Hematopoietic multipotent progenitor cell treated with erythropoietin and hydrocortisone succinate and interleukin-3 and kit ligand, for 8 days (in vitro differentiated cells): ENCODE measurements around the gene NR2F6.
A peak's percentile ranks its signal among the peaks of the same experiment; 100 is the strongest.

Experiments used
- DNase-seq: peaks from one replicate; pipeline ENCODE4 v3.0.0-alpha.2; 2015

NR2F6 gene

DNA sequence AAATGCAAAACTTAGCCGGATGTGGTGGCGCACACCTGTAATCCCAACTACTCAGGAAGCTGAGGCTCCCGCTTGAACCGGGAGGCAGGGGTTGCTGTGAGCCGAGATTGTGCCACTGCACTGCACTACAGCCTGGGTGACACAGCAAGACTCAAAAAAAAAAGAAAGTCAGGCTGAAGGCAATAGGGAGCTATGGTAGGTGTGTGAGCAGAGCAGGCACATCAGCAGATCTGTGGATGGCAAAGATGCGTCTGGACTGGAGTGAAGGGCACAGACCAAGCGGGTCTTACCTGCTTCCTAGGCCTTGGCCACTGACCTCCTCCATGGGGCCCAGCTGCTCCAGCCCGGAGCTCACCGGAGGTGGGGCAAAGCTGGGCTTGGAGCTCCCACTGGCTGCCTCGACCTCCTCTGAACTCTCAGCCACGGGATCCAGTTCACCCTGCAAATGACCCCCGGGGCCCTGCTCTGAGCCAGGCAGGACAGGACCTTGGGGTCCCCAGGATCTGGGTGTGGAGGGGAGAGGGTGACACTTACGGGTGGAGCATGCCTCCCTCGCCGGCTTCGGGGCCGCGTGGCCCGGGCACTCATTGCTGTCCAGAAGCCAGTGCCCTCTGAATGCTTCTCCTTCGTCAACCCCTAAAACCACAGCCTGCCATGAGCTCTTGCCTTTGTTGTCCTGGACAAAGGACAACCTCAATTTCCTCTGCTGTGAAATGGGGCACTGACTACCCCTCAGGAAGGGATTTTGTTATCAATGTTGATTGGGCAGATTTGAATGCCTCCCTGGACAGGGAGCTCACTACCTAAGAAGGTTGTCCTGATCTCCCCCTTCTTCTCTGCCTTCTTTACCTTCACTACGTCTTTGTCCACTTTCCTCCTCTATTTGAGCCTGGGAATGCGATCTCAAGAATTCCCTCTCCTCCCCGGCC is 18.3 kb upstream of the NR2F6 start:
- no peak for DNase-seq

DNA sequence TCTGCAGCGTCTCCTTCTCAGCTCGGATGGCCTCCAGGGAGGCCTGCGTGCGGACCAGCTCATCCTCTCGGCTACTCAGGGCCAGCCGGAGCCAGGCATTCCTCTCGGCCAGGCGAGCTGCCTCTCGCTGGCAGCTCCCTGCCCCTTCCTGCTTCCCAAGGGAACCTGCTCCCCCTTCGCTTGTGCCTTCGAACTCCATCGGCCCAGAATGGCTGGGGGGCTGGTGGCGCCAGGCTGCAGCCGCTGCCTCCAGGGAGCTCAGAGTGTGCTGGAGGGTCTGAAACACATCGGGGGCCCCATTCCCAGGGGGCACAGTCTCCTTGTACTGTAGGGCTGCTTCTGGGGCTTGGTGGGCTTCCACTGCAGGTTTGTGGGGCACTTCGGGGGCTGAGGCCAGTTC is 16.8 kb upstream of the NR2F6 start:
- DNase-seq = no peak

DNA sequence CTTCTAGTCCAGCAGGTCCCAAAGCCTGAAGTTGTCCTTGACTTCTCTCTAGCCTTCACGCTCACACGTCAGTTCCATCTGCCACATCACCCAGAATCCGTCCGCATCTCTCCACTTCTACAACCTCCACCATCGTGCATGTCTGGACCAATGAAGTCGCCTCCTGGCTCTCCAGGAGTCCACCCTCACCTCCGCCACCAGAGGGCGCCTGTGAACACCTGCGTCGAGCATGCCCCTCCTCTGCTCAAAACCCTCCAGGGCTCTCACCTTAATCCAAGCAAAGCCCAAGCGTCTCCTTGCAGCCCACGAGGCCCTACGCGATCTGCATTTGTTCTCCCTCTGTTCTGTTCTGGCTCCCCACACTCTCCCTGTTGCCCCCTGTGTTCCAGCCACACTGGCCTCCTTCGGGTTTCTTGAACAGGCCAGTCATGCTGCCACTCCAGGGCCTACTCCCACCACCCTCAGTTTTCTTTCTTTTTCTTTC is 15.2 kb upstream of the NR2F6 start:
- DNase-seq = peak; percentile 92

DNA sequence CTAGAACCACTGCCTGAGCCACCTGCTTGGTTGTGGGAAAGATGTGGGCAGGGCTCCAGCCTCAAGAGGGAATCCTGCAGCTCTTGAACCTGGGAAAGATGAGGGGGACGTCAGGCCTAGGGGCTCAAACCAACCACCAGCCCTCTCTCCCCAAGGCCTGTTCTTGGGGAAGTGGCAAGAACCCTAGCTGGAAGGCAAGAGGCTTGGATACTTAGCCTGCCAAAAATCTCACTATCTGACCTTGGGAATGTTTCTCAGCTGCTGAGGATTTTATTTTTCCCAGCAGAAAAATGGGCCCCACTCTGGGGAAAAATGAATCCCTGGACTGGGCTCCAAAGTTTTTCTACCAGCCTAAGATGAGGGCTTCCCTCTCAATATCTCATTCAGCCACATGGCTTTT is 14.2 kb upstream of the NR2F6 start:
- no peak for DNase-seq

DNA sequence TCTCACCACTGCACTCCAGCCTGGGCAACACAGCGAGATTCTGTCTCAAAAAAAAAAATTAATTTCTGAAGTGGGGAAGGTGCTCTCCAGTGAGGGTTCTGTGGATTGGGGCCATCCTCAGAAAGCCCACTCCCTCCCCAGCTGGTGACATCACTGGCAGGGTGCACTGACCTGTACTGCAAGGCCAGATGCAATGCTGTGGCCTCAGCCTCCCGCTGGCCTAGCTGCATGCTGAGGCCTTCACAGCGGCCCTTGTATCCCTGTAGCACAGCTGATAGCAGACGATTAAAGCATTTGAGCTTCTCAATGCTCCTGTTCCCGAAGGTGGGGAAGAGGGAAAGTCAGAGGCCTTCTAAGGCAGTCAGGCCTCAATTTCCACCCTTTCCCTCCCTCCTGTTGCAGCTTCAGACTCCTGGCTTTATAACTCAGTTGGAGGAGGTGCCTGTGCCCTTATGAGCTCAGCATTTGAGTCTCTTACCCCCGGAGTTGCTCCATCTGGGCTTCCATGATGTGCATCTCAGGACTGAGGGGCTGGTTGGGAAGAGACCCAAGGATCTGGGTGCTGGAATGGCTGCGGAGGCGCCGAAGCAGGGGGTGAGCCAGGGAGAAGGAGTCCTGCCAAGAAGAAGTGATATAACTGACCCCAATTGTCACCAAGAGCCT is 13.5 kb upstream of the NR2F6 start:
- no peak for DNase-seq

DNA sequence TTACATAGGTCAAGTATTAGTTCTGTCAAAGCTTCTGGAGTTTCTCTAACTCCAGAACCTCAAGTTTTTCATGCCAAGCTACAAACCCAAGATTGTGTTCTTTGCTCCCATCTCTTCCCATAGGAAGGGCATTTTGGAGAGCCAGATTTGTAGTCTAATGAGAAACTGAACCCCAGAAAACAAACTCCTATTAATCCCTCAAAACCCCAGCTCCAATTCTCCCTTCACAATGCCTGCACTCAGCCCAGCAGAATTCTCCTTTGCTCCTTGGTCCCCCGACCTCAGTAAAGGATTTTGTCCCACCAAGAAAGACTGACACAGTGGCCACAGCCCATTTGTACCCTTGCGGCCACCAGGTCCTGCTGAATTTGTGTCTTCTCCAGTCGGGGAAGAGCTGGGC is 10.4 kb upstream of the NR2F6 start:
- DNase-seq = no peak

DNA sequence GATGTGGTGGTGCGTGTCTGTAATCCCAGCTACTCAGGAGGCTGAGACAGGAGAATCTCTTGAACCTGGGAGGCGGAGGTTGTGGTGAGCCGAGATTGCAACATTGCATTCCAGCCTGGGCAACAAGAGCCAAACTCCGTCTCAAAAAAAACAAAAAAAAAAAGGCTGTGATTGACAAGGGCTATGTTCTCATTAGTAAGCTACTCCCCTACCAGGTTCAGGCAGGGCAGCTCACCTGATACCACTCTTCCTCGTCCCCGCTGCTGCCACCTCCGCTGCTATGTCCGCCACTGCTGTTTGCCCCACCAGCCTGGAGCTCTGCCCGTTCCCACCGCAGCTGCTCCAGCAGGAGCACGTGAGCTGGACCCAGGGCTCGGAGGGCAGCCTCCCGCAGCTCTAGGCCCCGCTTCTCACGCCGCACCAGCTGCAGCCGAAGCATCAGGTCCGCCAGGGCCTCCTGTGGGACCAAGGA is 9.5 kb upstream of the NR2F6 start:
- no peak for DNase-seq

DNA sequence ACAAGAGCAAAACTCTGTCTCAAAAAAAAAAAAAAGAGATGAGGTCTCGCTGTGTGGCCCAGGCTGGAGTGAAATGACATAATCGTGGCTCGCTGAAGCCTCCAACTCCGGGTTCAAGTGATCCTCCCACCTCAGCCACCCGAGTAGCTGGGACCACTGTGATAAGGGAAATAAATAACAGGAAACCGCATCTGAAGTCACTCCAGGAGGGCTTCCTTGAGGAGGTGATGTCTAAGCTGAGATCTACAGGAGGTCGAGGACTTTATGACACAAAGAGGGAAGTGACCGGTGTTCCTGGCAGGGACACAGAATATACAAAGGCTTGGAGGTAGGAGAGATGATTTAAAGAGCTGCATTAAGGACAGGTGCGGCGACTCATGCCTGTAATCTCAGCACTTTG is 8.9 kb upstream of the NR2F6 start:
- DNase-seq = no peak

DNA sequence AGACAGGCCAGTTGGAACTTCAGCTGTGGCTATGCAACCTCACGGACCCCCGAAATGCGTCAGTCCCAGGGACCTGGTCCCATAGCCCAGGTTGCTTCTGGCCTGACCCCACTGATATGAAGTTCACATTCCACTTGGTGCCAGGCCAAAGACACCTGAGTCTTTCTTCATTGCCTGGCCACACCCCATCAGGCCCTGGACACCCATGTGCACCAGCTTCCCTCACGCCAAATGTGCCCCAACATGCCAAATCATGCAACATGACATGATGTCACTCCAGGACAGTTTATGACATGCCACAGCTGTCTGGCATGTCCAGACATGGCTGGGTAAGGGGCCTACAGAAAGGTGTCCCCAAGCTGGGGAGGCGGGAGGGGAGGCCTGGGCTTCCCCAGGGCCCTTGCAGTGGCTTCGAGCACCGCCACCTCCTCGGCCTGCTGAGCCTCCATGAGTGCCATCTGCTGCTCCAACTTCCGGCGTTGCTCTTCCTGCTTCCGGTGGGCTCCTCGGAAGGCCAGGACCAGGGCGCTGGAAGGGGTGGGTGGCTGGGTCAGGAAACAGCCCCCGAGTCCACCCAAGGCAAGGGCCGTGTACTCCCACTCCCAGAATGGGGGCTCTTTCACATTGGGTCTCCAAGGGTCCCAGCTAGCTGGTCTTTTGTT is 4.3 kb upstream of the NR2F6 start:
- no peak for DNase-seq

DNA sequence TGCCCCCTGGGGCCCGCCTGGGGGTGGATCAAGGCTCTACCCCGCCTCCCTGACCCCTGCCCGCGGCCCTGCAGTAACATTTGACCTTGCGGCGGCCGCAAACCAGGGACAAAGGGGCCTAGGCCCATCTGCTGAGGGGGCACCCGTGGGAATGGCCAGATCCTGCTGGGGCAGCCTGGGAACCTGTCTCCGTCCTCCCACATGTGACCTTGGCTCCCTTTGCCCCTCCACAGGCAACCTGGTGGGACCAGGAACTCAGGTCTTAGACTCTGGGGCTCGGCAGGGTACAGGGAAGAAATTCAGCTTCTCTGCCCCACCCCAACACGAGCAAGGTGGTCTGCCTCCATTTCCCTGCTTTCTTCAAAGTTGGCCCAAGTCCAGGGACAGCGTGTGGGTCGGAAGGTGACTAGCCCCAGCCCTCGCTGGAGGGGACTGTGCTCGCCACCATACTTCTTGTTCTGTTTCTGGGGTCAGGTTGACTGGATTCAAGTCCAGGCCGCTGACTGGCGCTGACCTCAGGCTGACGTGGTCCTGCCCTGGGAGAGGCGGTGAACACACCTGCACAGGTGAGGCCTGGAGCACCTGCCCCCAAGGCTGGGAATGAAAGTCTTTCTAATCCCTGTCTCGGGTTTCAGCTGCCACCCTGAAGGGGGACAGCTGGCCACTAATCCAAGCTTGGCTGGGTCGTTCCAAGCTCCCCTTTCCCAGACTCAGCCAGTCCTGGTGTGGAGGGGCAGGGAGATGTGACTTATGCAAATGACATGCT is 2.5 kb upstream of the NR2F6 start:
- no peak for DNase-seq

DNA sequence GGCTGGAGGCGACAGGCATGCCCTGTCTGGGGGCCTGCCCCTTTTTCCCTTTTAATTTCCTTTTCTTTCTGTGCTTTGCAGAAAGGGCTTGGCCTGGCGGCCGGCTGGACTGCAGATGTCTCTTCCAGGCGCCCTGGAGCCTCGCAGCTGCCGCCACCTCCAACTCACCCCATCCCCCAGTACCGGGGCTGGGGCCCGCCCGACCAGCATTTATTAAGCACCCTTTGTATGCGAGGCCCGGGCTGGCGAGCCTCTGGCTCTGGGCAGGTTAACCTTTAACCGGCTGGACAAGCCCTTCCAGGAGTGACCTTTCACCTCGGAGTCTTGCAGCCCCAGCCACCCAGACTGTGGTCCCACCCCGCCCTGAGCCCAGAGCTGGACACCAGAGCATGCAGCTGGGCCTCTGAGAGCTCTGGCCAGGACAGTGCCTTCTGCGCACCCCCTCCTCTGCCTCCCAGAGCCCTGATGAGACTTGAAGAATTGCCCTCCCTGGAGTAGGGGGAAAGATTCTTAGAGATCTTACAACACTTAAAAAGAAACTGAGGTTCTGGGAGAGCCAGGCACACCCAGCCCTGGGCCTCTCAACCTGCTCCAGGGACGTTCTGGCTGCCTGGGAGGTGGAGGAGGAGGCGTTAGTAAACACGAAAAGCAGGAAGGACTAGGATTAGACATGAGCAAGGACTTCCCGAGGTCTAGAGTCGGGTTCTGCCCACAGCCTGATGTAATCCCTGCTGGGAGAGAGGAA is 1.1 kb upstream of the NR2F6 start:
- DNase-seq = no peak

DNA sequence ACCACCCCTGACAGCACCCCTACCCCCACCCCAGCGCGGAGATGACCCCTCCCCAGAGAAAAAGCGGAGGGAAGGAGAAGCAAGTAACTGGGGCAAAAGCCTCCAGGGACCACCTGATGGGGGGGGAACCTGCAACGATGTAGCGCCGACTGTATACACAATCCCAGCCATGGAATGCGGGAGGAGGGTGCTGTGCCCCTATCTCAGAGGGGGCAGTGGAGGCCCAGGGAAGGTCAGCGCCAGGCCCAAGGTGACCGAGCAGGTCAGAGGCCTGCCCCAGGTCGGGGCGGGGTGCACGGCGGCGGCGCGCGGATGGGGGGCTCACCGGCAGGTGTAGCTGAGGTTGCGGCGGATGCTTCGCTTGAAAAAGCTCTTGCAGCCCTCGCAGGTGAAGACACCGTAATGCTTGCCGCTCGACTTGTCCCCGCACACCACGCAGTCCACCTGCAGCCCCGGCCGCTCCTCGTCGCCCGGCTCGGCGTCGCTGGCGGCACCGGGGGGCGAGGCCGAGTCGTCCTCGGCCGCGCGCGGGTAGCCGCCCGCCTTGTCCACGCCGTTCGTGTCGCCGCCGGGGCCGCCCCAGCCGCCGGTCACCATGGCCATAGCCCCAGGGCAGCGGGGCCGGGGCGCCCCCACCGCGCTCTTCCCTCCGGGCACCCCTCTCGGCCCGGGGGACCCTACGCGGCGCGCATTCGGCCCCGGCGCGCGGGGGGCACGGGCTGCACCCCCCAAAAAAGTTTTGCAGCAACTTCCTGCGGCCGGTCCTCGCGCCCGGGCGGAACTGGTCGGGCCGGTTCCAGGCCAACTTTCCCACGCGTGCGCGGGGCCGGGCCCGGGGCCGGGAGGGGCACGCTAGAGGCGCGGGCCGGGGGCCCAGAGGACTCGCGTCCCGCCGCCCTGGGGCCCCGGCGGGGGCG is 843 bp downstream of the NR2F6 start:
- DNase-seq = no peak

DNA sequence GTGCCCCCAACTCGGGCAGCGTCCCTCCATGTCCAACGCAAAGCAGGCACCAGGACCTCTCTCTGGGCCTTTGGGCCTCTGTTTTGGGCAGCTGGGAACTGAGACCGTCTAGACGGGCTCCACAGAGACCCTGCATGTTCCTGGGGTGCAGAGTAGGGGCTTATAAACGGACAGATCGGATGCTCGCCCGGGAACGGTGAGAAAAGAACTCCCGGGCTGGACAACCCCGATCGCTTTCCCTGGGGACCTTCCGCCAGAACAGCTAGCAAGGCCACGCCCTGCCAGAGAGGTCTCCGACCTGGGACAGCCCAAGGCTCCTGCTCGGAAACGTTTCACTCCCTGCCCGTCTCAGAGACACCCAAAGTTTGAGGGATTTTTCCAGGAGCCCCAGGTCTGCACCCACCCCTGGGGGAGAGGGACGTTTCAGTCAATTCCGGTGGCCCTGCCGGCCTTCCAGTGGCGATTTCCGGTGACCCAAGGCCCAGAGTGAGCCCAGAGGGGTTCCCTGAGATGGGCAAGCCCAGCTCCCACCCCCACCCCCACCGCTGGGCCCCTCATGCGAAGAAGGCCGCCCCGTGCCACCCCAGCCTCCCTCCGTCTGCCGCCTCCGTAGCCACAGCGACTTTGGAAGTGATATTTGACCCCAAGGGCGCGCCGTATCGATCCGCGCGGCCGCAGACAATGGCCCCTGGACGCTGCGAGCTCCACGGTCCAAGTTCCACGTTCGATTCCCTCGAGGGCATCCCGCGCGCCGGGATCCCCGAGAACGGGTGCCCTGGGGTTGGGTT is 1.7 kb downstream of the NR2F6 start:
- DNase-seq = no peak

DNA sequence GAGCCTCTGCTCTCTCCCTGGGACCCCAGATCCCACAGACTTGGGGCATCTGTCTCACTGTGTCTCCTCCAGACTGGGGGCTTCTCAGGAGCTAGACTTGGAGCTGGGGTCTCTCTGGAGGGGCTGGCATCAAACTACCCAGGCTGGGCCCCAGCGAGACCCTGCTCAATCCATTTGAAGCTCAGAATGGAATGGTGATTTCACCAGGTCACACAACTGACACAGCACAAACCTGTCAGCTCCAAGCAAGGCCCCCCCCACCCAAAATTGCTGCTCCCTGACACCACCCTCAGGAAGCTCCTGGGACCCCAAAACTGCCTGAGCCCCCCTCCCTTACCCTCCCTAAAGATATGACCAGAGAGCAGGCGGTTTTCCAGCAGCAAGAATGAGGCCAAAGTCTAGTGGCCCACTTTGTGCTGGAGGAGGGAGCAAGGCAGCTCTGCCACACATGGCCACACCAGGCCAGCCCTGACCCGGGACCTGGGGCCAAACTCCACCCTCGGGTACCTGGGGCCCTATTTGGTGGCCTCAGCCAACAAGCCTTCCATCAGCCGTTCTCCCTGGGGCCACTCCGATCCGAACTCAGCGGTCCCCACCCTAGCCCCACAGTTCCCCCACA is 2.4 kb downstream of the NR2F6 start:
- no peak for DNase-seq

DNA sequence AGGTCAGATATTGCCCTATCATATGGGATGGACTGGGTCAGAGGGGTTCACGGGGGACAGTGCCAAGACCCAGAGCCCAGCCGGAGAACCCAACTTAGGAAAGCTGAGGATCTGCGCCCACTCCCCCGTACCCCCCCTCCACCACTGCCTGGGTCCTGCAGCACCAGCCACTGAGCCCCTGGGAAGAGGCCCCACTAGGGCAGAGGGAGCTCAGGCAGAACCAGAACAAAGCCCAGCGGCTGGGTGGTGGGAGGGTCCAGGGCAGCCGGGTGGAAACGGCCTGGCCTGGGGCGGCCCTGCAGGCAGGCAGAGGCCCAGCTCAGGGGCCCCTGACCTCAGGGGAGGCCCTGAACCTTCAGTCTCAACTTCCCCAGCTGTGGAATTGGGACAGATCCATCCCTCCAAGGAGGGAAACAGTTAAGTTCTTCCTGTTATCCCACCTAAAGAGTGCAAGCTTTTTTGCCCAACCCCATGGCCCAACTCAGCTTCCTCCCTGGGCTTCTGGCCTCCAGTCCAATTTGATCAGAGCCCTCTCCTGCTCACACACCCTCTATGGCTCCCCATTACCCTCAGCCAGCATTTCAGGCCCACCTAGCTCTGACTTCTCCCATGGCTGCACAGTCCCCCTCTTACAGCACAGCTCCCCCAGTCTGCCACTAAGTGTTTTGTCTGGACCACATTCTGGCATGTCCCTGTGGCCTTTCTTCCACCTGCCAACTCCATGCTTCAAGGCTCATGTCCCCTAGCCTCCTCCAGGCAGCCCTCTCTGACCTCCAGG is 3.1 kb downstream of the NR2F6 start:
- DNase-seq = no peak

DNA sequence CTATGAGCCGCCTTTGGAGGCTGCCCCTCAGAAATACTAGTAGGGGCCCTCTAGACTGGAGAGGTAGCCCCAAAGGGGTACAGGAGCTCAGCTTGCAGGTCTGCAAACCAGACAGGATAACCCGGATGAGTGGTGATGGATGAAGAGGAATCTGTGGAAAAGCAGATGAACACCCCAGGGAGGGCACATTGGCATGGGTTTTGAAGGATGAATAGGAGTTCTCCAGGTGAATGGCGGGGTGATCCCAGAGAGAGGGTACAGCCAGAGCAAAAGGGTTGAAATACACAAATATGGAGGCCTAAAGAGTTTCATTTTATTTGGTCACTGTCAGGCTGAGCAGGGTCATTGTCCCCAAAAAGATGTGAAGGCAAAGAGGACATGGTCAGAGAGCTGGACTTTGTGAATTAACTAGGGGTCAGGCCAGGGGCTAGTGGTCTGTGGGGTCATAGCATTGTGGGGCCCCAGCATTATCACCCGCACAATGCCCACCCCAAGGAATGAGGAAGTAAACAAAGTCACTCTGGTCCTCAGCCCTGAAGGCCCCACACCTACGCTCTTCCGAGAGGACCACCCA is 4.8 kb downstream of the NR2F6 start:
- DNase-seq = no peak

DNA sequence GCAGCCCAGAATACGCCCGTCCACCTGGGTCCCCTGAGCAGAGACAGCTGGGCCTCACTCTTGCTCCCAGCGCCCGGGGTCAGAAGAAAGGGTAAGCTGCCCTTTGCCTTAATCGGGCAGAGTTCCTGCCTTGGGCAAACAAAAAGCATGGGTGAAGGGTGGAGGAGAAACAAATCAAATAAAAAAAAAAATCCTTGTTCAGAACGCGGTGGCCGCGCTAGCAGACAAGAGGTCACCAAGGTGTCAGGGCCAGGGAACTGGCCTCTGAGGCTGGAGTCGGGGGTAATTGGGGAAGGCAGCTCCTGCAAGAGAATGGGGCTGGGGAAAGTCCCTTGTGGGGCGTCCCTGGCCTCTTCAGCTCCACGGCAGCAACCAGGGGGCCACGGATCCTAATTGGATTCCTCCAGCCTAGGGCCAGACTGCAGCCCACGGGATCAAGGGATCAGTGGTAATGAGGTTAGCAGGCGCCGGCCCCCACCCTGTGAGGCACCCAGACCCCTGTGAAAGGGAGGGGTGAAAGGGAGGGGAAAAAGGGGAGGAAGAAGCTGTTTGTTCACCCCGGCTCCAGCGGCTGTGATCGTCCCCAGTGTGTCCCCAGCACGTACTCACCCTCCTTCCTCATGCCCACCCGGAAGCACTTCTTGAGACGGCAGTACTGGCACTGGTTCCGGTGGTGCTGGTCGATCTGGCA is 5.5 kb downstream of the NR2F6 start:
- no peak for DNase-seq
